ENCODE data around the gene NFE2L2.
"Not testable (repeated sequence)": the region's sequence is repeated elsewhere in the genome, so short reads cannot be mapped to it uniquely, and the experiment has no call there.

NFE2L2 gene

GRCh38 chr2:177260379-177260778 lies 4.1 kb downstream of the NFE2L2 start:
- in situ Hi-C loops (cut with MboI; ENCODE audit: low sequenced_read_pairs) = no loop called here

DNA sequence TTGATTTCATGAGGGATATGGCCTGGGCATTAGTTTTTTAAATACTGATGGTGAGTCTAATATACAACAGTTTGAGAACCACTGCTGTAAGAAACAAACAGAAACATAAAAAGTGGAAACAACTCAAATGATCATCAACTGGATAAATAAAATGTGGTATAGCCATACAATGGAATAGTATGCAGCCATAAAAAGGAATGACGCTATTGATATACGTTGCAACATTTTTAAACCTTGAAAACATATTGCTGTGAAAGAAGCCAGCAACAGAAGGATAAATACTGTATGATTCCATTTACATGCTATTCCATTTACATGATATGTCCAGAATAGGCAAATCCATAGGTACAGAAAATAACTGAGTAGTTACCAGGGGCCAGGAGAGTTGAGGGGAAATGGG lies 6.5 kb downstream of the NFE2L2 start:
- in situ Hi-C loops (cut with MboI; ENCODE audit: low sequenced_read_pairs) = no loop called here

- in situ Hi-C loops (cut with MboI; ENCODE audit: low sequenced_read_pairs) = no loop called here
These were observed 7.1 kb downstream of the NFE2L2 start for GRCh38 chr2:177257471-177257870.

GRCh38 chr2:177256695-177257094 lies 7.8 kb downstream of the NFE2L2 start:
- in situ Hi-C loops (cut with MboI; ENCODE audit: low sequenced_read_pairs) = no loop called here

- in situ Hi-C loops (cut with MboI; ENCODE audit: low sequenced_read_pairs) = no loop called here
These were observed 8.5 kb downstream of the NFE2L2 start for GRCh38 chr2:177256026-177256425.

DNA sequence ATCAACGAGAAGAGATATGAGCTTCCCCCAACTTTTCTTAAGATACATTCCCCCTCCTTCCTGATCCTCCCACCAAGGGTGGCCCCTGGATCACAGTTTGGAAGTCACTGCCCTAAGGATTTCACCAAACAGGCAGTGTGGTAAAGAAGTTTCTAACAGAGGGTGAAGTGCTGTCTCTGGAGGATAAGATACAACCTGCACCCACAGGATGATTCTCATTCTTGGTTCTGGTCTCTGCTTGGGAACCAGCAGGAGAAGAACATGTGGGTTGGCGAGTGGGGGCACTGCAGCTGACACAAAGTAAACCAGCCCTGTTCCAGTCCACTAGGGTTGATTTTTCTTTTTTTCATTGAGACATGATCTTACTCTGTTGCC lies 9.3 kb downstream of the NFE2L2 start:
- in situ Hi-C loops (cut with MboI; ENCODE audit: low sequenced_read_pairs) = no loop called here

DNA sequence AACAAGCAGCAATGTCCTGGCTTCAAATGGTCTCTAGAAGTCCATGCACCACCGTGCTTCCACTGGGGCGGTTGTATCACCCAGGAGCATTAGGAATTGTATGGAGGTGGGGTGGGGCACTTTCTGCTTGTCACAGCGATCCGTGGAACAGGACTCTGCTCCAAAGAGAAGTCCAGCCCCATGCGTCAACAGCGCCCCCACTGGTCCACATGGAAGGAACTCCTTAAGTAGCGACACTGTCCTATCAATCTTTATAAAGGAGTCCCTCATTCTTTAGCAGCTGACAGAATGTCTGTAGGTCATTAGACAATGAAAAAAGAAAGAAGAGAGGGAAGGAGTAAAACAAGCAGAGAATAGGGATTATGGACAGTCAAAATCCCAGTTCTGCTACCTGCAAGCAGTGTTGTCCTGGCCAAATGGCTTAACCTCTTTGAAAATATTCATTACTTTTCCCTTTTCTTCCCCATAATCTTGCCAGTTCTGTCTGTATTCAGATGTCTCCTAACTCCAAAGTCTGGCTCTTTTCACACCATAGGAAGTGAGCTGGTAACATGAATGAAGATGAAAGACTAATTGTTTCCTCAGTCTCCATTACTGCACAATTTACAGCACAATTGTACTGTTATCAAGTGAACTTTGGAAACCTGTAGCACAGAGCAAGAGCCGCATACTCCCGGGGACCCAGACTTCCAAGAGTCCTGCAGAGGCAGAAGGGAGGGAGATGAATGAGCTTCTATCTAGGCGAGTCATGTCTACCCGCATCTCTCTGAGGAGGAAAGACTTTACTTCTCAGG lies 9.9 kb downstream of the NFE2L2 start:
- in situ Hi-C loops (cut with MboI; ENCODE audit: low sequenced_read_pairs) = no loop called here

- in situ Hi-C loops (cut with MboI; ENCODE audit: low sequenced_read_pairs) = no loop called here
These were observed 10.8 kb downstream of the NFE2L2 start for GRCh38 chr2:177253704-177254103.

- in situ Hi-C loops (cut with MboI; ENCODE audit: low sequenced_read_pairs) = no loop called here
These were observed 11.6 kb downstream of the NFE2L2 start for GRCh38 chr2:177252808-177253531.

GRCh38 chr2:177251165-177251542 lies 13.4 kb downstream of the NFE2L2 start:
- in situ Hi-C loops (cut with MboI; ENCODE audit: low sequenced_read_pairs) = no loop called here

- in situ Hi-C loops (cut with MboI; ENCODE audit: low sequenced_read_pairs) = no loop called here
These were observed 14.1 kb downstream of the NFE2L2 start for GRCh38 chr2:177250461-177250860.

DNA sequence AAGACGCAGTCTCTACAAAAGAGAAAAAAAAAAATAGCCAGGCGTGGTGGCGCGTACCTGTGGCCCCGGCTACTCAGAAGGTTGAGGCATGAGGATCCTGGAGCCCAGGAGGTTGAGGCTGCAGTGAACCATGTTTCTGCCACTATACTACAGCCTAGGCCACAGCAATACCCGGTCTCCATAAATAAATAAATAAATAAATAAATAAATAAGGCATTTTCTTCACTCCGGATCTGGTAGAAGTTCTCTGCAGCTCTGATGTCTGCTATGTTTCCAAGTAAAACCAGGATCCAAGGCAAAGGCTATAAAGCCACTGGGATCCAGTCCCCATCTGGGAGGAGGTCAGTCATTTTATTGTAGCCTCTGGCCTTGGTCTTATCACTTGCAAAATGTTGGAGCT lies 15.5 kb downstream of the NFE2L2 start:
- in situ Hi-C loops (cut with MboI; ENCODE audit: low sequenced_read_pairs) = no loop called here

DNA sequence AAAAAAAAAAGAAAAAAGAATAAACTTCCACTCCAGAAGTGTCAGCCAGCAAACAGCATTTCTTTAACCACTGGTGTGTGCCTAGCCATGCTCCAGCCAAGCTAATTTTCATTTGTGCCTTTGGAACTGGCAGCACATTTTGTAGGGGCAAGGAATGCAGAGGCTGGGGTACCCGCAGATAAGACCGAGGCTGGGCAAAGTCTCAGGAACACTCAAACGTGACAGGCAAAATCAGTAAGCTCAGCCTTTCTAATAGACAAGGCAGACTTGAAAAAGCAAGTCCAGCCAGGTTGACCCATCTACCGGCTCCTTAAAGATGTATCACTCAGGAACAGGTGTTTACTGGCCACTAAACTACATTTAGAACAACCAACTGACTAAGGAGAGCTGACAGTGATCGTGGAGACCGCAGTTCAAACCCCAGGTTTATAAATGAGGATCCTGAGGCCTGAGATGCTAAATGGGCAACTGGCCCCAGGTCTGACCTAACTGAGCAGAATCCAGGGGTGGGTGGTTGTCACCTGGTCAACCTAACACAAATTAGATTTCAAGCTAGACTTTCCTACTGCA lies 16.7 kb downstream of the NFE2L2 start:
- in situ Hi-C loops (cut with MboI; ENCODE audit: low sequenced_read_pairs) = no loop called here

GRCh38 chr2:177246523-177247030 lies 17.9 kb downstream of the NFE2L2 start:
- in situ Hi-C loops (cut with MboI; ENCODE audit: low sequenced_read_pairs) = not testable (repeated sequence)

GRCh38 chr2:177246000-177246399 lies 18.5 kb downstream of the NFE2L2 start:
- in situ Hi-C loops (cut with MboI; ENCODE audit: low sequenced_read_pairs) = no loop called here

DNA sequence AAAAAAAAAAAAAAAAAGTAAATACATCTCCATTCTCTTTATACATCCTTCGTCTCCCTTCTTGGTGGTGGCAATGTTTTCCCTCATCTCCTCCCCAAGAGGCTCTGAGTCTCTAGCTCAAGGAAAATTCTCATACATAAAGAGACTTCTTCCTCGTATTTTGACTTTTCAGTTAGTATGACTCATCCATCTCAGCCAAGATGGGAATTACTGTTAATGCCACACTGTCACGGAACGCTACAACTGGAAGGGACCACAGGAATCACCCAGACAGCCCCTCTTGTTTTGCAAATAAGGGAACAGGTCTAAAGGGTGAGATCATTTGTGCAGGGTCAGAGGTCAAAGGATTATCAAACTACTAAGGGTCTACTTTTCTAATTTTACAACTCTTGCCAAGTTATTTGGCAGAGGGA lies 19.5 kb downstream of the NFE2L2 start:
- in situ Hi-C loops (cut with MboI; ENCODE audit: low sequenced_read_pairs) = no loop called here

DNA sequence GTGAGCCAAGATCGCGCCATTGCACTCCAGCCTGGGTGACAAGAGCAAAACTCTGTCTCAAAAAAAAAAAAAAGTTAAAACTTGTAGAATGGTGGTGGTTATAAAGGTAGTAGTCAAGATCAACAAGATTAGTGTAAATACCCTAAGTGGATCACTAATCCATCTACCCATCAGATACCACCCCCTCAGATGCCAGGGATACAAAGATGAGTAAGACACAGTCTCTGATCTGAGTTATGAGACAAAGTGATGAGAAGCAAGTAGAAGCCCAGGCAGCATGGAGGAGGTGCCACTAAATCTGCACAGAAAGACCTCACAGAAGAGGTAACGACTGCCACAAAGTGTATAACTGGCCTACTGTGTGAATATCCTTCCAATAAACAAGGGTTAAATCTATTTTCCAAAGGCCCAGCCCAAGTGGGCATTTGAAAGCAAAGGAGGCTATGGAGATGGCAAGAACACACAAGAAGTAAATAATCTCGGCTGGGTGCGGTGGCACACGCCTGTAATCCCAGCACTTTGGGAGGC lies 20.2 kb downstream of the NFE2L2 start:
- in situ Hi-C loops (cut with MboI; ENCODE audit: low sequenced_read_pairs) = no loop called here

- in situ Hi-C loops (cut with MboI; ENCODE audit: low sequenced_read_pairs) = no loop called here
These were observed 21.1 kb downstream of the NFE2L2 start for GRCh38 chr2:177243476-177243875.

DNA sequence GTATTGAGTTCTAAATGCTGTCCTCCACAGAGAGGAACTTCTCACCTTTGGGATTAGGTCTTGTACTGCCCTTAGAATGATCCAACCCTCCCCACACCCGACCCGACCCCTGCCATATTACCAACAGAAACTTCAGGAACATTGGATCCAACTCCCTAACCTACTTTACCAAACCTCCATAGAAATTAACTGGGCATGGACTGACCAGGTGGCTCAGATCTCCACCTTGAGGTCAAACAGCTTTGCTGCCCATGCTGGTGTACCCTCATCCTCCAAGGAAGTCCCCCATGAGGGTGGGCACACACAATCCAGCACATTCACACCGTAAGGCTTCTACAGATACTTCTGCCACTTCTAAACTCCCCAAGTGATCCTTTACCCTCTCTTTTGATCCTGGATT lies 21.5 kb downstream of the NFE2L2 start:
- in situ Hi-C loops (cut with MboI; ENCODE audit: low sequenced_read_pairs) = no loop called here

GRCh38 chr2:177242121-177242987 lies 22.2 kb downstream of the NFE2L2 start:
- in situ Hi-C loops (cut with MboI; ENCODE audit: low sequenced_read_pairs) = no loop called here

DNA sequence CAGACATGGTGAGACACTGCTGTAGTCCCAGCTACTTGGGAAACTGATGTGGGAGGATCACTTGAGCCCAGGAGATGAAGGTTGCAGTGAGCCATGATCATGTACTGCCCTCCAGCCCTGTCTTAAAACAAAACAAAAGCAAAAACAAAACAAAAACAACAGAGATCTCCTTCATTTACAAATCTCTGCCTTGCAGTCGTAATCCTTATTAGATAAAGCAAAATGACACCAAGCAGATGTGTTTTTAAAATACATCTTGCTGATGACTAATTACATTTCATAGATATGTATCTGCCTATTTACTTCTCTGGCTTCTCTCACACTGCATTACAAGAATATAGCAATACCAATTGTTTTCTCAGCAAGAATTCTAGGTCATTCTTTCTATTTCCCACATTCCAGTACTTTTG lies 22.8 kb downstream of the NFE2L2 start:
- in situ Hi-C loops (cut with MboI; ENCODE audit: low sequenced_read_pairs) = no loop called here
